ENCODE data around the gene TXNRD2. TPM values are rescaled to one million over a fixed set of nuclear protein-coding genes. Genes with fewer than 3 reads are reported as not detected.

The TXNRD2 gene
- total RNA-seq, 1 experiment from 2014 or later = 19.7 TPM

DNA sequence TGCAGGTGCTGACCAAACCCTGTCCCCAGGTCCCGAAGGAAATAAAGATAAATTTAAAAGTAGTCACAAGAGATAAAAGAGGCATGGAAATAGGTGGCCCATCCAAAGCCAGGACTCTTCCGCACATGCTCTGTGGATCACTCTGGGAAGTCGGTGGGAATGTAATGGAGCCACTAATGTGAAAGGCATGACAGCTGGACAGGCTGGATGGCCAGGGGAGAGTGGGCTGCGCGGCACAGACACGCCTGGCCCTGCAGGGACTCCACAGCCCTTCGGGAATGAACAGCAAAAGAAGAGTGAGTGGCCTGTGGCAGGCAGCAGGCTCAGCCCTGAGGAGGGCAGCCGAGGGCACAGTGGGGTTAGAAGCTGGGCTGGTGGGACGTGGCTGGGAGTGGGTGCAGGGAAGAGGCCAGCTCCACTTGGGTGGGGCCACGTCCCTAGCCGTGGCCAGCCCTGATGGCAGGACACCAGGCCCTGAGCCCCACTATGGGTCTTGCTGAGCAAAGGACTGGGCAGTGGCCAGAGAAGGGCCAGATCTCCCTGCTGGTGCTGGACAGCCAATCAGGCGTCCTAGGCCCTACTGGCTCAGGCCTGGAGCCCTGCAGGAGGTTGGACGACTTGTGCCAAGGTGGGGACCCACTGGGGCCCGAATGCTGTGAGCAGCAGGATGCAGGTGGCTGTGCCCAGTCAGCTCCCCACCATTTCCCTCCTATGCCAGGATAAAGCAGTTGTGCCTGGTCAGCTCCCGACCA is 55.6 kb downstream of the TXNRD2 start:
- TF ChIP-seq, protein P1, sequence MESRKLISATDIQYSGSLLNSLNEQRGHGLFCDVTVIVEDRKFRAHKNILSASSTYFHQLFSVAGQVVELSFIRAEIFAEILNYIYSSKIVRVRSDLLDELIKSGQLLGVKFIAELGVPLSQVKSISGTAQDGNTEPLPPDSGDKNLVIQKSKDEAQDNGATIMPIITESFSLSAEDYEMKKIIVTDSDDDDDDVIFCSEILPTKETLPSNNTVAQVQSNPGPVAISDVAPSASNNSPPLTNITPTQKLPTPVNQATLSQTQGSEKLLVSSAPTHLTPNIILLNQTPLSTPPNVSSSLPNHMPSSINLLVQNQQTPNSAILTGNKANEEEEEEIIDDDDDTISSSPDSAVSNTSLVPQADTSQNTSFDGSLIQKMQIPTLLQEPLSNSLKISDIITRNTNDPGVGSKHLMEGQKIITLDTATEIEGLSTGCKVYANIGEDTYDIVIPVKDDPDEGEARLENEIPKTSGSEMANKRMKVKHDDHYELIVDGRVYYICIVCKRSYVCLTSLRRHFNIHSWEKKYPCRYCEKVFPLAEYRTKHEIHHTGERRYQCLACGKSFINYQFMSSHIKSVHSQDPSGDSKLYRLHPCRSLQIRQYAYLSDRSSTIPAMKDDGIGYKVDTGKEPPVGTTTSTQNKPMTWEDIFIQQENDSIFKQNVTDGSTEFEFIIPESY (IDR thresholded peaks at IDR 0.05; ENCODE audit: extremely low read depth, insufficient replicate concordance, low read length) = no peak
- TF ChIP-seq EZH2phosphoT487 (IDR thresholded peaks at IDR 0.05; ENCODE audit: borderline replicate concordance) (no peak), ZFX (IDR thresholded peaks at IDR 0.05) (no peak), TCF7L2 (IDR thresholded peaks at IDR 0.05; ENCODE audit: borderline replicate concordance, extremely low read depth, insufficient read depth, insufficient read length) (no peak), POLR2AphosphoS5 (IDR thresholded peaks at IDR 0.05; ENCODE audit: low read depth, low read length) (no peak)
- H3K9me3 ChIP-seq (ENCODE audit: control insufficient read depth in 1 of 2, insufficient read depth in 1 of 2, low read depth in 1 of 2, low read length in 2 of 2) = no peaks in the 10 kb centered on the region
- no TSS peak for BruUV-seq (replicated peaks)
- no peaks in the 10 kb centered on the region for H3K27me3 ChIP-seq (ENCODE audit: insufficient read depth, low read length)
- no peak overlapping the region for H2AFZ ChIP-seq (ENCODE audit: low read depth, low read length, poor library complexity, severe bottlenecking)
- ATAC-seq (no peak), DNase-seq (ENCODE audit: low read depth, low spot score) (no peak)
- no peaks in the 10 kb centered on the region for H3K79me2 ChIP-seq (ENCODE audit: insufficient read depth, low read length)
- ChIA-PET RAD21 (ENCODE audit: low non-redundant PET in 1 of 2, low total read pairs in 2 of 2, uncharacterized antibody in 2 of 2, unreplicated experiment in 2 of 2) (no interaction called here), POLR2A (no interaction called here), CTCF (no interaction called here)
- H3K4me2 ChIP-seq (ENCODE audit: low read length) = no peak overlapping the region
- no peaks in the 10 kb centered on the region for H4K20me1 ChIP-seq (ENCODE audit: insufficient read depth)
- H3K4me1 ChIP-seq (ENCODE audit: control insufficient read depth in 1 of 2, insufficient read depth in 2 of 2, low read length in 2 of 2) = peaks cover 20 to 26% of the 10 kb centered on the region in 2 experiments
- H3K9ac ChIP-seq (ENCODE audit: low read length) = no peak overlapping the region
- intact Hi-C loops (cut with micrococcal nuclease) = no loop called here
- no peak overlapping the region for H3K4me3 ChIP-seq (replicated peaks in 1 of 2; ENCODE audit: low read depth in 1 of 2, low read length in 2 of 2)
- no peaks in the 10 kb centered on the region for H3K36me3 ChIP-seq (ENCODE audit: control insufficient read depth in 1 of 2, insufficient read depth in 2 of 2, low read length in 2 of 2)
- no peaks in the 10 kb centered on the region for H3K9me2 ChIP-seq (ENCODE audit: insufficient read depth)
- H3K27ac ChIP-seq (ENCODE audit: low read depth, low read length) = no peak overlapping the region

All from HCT116 (cell line).